GM18499 (cell line): ENCODE data around the gene PTTG1IP.
"Not testable (repeated sequence)": the region's sequence is repeated elsewhere in the genome, so short reads cannot be mapped to it uniquely, and the experiment has no call there.

Source experiments
- ATAC-seq: cut with Tn5 transposase; IDR thresholded peaks from one replicate; pipeline ENCODE4 v1.9.1; 2021; ENCODE audit warnings: moderate number of reproducible peaks; ENCODE audit not compliant: insufficient read depth, unreplicated experiment

PTTG1IP gene

DNA sequence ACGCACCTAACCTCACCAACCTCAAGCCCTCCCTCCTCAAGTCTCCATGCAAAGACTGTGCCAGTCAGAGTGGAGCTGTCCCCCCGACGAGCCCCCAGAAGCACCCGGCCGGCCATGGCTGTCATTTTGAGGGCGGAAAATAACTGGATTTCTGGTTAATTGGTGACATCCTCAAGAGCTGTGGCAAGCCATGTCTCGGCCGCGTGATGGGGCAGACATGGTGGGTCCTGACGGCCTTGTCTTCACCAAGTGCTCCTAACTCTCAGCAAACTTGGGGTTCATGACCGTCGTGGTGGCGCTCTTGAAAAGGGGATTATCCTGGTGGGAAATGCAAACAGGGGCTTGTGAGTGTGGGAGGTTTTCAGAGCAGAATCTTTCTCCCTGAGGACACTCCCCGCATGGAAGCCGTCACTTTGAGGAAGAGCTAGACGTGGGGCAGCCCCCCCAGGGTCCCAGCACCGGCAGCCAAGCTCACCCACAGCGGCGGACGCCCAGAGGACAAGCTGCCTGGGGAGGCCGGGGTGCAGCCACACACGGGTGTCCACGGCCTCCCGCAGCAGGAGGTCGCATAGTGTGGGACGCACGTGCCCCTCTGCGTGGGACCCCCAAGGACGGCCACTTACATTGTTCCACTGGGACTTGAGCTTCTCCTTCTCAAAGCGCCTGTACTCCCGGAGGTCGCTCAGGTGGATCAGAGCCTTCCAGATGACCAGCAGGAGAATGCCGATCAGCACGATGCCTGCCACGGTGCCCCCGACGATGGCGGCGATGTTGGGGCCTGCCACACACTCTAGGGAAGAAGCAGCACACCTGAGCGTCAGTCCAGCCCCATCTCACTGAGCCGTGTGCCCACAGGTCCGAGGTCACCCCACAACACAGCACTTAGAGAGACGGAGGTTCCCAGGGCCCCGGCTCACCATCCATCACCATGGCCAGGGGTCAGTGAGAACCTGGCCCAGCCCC is 12.9 kb upstream of the PTTG1IP start:
- ATAC-seq: no peak

DNA sequence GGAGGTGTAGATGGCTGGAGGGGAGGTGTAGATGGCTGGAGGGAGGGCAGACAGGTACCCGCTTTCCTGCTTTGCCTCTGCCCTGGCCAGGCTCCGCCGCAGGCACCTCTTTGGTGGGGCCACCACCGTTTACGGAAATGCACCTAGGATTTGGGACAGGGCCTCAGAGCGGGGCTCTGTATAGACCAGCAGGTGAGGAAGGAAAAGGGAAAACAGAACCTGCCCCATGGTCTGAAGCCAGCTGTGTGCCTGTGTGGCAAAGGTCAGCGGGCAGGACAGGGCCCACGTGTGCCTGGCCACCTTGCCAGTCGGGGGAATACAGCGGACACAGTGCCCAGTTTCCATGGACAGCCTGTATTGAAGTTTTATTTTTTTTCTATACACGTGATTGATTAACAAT is 12.1 kb upstream of the PTTG1IP start:
- ATAC-seq: no peak

DNA sequence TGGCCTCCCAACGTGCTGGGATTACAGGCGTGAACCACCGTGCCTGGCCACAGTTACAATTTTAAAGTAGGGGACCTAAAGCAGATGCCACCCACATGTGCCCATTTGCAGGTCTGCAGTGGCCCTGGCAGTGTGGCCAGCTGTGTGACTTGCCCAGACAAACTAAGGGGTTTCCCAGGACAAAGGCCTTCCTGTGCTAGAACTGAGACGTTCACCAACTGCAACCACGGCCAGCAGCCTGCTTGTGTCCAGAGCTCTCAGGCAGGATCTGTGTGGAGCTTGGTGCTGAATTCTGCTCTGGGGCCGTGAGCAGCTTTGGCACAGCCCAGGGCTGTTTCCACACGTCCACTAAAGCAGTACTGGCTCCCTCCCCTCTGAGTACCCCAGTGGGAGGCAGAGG is 10.6 kb upstream of the PTTG1IP start:
- no peak for ATAC-seq

DNA sequence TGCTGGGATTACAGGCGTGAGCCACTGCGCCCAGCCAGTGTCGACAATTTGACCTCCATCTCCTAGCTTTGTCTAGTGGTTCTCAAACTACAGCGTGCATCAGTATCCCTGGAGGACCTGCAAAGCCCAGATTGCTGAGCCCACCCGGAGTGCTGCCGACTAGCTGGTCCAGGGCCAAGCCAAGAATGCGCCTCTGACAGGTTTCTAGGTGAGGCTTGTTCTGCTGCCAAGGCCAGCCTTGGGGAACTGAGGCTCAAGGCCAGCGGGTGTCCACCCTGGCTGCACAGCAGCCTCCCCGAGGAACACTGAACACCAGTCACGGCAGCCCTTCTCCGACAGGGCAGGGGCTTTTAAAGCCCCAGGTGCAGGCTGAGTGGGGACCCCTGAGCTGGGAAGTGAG is 9.8 kb upstream of the PTTG1IP start:
- no peak for ATAC-seq

DNA sequence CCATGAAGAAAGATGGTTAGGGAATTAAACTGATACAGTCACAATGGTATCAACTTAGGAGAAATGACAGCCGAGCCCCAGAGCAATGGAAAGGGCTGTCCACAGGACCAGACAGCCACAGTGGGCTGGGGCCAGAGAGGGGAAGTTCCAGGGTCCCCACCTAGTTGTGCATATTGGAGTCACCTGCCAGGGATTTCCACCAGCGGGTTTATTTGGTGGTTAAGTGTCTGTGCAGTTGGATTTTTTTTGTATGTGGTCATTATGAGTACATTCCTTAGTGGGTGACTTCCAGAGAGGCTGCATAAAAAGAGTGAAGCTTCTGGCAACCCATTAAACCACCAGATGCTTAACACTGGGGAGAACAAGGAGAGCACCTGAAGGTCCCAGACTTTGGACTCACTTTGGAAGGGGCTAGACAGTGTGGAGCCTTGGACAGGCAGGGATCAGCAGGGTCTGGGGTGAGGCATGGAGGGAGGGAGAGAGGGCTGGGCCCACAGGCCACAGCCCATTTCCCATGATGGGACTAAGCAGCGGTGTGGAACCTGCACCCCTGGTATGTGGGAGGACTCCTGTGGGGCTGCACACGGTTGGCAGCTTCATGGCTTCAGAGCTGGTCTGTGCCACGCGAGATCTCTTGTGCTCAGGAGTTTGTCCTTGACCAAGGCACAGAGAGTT is 7.8 kb upstream of the PTTG1IP start:
- no peak for ATAC-seq

DNA sequence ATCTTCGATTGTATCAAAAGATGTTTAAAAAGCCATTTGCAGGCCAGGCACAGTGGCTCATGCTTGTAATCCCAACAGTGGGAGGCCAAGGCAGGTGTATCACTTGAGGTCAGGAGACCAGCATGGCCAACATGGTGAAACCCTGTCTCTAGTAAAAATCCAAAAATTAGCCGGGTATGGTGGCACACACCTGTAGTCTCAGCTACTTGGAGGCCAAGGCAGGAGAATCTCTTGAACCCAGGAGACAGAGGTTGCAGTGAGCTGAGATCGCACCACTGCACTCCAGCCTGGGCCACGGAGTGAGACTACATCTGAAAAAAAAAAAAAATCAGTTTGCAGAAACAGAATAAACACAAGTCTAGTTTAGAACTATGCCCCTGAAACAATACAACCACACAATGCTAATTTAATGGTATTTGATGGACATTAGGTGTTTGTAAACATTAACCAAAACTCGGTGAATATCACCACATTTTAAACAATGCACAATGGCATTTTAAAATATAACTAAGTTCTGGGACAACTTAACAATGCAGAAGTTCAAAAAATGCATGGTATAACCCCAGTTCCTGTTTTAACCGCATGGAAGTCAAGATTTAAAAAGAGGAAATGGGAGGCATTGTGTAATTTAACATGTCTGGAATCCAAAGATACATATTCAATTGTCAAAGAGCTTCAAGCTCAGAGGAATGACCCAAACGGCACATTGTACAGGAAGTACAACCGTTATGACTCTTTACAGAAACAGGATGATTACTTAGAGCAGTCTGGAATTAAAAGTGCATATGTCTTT is 7.1 kb upstream of the PTTG1IP start:
- no peak for ATAC-seq

DNA sequence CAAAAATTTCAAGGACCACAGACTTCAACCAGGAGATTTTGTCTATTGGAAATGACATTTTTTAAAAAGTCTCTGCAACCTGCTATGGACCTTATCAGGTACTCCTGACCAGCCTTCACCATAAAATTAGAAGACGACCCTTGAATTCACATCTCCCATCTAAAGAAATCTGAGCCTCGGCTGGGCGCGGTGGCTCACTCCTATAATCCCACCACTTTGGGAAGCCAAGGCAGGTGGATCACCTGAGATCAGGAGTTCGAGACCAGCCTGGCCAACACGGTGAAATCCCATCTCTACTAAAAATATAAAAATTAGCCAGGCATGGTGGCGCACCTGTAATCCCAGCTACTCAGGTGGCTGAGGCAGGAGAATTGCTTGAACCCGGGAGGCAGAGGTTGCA is 5.7 kb upstream of the PTTG1IP start:
- ATAC-seq: not testable (repeated sequence)

DNA sequence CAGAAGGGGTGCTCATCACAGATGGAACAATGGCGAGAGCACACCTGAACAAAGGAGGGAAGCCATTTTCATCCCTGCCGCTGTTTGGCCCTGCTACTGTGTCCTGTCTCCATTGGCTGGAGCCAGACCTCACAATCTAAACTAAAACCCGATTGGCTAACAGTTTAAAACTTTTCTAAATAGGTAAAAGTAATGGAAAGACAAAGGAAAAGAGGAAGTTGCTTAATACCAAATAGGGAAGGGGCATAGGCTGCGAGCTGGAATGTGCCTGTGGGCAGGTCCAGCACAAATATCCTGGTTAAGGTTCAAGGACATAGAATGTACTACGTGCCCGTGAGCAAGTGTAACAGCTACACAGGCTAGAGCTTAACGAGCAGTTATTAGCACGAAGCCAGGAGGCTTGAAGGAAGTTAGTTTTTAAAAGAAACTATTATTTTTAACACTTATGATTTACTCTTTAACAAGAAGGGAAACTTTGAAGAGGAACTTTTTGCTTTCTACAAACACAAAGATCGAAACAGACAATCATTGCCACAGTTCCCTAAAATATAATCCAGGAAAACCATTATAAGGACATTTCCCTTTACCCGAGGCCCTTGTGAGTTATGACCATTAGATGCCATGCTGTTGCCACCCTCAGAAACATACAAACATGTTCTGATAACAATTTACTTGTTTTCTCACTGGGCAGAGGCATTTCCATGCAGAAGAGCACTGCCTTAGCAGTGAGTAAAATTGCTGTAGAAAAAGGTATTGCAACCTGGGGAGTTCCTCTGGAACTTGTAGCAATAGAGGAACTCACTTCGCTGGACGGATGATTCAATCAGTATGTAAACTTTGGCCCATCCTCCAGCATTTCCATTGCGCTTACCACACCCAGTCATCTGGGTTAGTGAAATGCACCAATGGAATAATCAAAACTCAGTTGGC is 4.8 kb upstream of the PTTG1IP start:
- no peak for ATAC-seq

DNA sequence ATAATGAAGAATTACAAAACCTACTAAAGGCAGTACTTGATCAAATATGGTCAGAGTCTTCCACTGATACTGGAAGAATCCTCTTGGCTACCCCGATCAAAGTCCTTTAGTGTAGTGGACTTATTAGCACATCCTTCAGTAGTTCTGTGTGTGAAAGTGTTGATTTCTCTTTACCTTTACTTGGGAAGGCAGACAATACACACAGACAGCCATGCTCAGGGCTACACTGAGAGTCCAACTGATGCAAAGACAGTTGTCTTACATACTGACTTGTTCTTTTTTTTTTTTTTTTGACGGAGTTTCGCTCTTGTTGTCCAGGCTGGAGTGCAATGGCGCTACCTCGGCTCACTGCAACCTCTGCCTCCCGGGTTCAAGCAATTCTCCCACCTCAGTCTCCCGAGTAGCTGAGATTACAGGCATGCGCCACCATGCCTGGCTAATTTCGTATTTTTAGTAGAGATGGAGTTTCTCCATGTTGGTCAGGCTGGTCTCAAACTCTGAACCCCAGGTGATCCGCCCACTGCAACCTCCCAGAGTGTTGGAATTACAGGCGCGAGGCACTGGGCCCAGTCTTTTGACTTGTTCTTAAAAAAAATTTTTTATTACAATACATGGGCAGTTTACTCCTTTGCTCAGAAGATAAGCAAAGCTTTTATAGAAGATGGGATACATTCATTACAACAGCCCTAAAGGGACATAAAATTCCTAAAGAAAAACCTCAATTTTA is 3.5 kb upstream of the PTTG1IP start:
- ATAC-seq: no peak

DNA sequence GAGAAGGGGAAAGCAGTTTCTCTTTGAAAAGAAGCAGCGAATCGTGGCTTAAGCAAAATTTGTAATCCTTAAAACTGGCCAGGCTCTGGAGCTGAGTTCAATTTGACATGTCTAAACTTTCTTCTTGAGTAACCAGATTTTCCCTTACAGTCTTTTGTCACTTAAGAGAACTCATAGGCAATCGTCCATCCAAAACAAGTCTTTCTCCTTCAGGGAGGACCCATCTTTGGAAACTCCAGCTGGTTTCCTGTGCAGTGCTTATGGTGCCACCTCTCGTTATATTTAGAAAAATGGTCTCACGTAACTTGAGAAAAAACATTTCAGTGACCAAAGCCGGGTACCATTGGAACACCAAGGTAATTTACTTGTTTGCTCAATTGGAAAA is 1.8 kb upstream of the PTTG1IP start:
- ATAC-seq: no peak

DNA sequence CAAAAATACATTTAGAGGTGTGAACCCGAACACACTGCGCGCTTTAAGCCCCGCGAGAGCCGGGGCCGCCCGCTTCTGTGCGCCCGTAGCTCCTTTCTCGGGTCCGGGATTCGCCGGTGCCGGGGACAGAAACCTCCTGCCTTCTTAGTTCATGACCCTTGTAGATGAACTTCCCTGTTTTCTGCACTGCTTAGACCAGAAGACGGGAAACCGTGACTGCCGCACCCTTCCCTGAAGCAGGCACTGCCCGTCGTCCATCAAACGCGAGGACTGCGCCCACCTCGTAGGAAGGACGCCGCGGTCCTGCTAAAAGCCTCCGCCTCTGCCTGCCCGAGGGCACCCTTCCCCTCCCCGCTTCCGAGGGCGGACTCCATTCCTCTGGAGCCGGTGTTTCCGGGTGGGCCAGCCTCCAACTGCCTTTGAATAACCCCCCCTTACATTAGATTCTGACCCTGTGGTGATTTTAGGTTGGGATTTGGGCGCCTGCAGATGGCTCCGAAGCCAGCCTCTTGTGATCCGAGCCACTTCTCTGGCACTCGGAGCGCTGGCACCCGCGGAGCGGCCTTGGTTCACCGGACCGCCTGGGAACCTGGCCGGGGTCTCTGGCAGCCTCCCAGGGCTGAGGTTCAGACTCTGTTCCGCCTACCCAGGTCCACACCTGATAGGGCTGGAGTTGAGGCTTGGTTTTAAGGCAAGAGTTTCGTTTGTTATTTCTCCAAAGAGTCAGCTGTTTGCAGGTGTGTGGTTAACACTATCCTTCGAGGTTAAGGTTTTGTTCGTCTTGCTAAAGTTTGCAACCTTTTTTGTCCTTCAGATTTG is 1.2 kb upstream of the PTTG1IP start:
- ATAC-seq: no peak

DNA sequence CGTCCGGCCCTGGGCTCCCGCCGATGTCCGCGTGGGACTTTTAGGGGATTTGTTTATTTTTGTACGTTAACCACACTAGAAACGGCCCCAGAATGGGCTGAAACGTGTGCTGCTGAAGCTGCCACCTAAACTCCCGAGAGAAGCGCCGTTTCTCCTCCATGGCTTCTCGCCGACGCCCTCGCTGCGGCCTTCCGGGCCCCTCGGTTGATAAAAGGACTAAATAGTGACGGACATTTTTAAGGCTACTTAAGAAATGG is 678 bp upstream of the PTTG1IP start:
- no peak for ATAC-seq

DNA sequence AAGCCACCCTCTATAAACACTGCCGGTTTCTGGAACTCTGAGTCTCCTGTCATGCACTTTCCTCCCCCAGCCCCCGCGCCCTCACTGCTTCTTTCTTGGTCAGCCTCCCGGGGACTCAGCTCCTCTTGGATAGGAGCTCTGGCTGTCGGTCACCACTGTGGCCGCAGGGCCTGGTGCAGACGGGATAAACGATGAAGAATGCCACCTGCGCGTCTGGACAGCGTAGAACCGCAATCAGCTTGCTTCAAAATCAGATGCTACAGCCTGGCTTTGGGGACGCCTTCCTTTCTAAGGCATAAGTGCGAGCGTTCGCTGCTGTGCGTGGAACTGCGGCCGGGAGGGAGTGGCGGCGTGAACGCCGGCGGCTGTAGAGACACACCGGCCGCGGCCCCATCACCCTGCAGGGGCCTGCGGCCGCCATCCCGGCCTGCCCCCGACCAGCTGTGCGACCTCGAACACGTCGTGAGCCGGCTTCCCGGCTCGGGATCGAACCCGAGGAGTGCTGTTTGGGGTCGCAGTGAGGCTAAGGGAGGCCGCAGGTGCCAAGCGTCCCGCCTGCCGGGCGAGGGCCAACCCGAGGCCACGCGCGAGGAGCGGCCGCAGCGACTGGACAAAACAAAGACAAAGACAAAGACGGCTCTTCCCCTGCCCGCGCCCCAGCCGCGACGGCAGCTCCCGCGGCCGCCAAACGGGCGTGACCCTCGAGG is 688 bp downstream of the PTTG1IP start:
- no peak for ATAC-seq

DNA sequence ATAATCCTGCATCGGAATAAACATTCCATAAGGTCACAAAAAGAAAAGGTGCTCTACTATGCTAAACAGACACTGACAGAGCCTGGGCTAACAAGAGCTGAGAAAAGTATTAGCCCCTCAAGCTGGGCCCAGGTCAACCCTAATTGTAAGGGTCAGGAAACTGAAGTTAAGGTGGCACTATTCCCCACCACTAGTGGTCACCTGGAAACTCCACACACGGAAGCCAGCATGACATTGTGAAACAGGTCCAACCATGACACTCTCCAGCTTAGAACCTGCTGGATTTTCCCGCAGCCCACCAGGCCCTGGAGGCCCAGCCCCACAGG is 1.2 kb downstream of the PTTG1IP start:
- ATAC-seq: no peak

DNA sequence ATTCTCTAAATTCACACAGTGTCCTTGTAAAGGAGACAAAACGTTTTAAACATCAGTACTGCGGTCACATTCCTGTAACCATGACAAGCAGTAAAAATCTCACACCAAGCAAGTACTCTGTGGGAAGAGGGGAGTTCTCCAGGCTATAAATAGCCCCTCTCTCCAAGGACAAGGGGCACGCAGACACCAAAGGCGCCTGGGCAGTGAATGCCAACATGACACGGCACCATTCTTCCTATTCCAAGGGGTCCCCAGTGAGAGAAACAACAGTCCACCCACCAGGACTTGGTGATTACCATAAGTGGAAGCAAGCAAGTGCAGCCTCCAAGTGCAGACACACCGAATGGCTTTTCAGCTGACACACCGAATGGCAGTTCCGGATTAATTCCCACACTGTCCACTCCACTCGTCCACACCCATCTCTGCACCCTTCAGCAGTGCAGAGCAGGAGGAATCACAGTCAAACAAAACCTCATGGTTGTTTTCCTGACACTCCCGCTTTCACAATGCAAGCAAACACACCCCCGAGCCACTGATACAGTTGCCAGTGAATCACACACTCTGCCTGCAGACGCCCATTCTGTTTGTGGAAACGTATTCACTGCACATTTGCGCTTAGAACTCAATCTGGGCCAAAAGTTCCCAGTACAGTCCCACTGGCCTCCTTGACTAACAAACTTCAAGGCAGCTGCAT is 1.8 kb downstream of the PTTG1IP start:
- ATAC-seq: no peak

DNA sequence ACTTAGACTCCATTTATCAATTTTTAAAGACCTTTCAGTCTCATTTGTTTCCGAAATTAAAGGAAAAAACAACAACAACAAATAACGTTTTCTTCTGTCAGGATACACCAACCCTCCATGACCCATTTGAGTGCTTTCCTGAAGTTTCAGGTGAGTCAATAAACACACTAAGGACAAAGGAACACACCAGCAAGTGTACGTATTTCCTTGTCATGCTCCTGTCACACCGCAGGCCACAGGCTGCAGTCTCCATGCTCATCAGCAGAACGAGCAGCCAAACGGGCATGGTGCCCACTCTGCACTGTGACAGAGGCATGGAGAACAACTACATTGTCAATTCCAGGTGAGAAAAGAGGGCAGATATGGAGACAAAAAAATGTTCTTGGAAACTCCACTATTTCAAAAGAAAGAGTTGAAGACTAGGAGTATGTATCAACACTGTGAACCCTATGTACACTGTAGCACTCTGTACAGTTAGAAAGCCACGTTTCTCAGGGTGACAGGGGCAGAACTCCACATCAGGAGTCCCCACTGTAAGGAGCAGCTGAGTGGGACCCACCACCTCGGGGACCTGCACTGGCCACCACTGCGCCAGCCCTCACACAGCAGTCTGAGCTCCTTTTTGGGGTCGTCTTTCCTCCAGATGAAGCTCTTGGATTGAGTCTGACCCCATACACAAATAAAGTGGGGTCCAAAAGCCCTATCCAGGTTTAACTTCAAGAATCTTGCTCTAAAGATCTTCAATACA is 2.6 kb downstream of the PTTG1IP start:
- ATAC-seq: no peak
